IPS-NIHi11 (cell line): ENCODE measurements around the gene RPS6KA5.

Source experiments
- DNase-seq: peaks from one replicate; pipeline ENCODE4 v3.0.0; 2012; ENCODE audit warnings: mixed read lengths, low spot score

Gene RPS6KA5

GRCh38 chr14:90805662-90806540 lies 254.5 kb downstream of the RPS6KA5 start:
- DNase-seq = no peak

- DNase-seq = no peak
Measured at GRCh38 chr14:90805084-90805391, 255.4 kb downstream of the RPS6KA5 start.

DNA sequence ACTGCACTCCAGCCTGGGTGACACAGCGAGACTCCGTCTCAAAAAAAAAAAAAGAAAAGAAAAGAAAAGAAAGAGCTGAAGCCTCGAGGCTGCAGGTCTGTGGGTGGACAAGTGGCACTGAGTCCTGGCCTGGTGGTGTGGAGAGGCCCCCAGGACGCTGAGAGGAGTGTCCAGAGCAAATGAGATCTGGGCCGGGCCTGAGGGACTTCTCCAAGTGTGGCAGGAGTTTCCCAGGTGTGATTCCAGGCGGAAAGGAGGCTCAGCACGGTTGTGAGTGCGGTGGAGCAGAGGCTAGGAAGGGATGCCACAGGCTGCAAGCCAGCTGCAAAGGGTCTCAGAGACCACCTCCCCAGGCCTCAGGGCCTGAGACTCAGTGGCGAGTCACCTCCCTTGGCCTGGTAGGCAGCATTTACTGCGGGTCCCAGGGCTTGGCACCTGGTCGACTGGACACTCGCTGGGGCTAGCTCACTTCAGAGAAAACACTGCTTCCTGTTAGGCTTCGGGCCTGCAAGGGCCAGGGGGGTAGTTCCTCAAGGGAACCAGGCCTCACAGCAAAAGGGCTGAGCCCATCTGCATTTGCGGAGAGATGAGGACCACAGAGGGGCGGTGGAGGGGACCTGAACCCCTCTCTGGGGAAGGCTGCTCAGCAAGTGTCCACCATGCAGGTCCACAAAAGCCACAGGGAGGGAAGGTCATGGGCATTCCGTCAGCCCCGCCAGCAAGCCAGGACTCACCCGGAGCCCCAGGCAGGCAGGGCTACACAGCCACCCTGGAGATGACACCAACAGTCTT lies 256.0 kb downstream of the RPS6KA5 start:
- no peak for DNase-seq

GRCh38 chr14:90803249-90803648 lies 257.2 kb downstream of the RPS6KA5 start:
- DNase-seq = no peak

DNA sequence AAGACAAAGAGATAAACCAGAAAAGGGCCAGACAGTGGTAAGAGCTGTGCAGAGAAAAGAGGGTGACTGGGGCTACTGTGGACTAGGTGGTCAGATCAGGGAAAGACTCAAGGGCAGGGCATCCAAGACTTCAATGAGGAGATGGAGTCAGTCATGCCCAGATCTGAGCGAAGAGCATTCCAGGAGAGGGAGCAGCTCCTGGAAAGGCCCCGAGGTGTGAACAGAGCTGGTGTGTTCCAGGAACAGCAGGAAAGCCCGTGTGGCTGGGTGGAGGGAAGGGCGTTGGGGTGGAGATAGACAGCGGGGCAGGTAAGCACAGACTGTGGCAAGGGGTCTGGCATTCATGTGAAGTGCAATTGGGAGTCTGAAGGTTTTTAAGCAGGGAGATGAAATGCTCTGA lies 261.0 kb downstream of the RPS6KA5 start:
- no peak for DNase-seq

DNA sequence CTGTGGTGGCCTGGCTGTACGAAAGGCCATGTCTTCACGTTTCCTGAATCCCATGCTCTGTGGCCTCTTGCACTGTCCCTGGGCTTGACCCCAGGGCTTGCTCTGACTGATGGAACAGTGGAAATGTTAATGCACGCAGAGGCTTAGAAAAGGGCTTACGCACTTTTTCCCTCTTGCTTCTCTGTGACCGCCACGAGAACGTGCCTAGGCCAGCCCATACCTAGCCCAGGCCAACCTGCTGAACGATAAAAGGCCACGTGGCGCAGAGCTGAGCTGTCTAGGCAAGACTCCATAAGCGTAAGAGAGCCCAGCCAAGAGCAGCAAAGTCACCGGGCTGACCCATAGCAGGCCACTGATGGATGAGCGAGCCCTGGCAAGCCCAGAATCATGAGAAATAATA lies 262.5 kb downstream of the RPS6KA5 start:
- no peak for DNase-seq
